IPS-18c (cell line): ENCODE measurements around the gene RECK.

Experiments
- H3K4me3 ChIP-seq: 2 replicates; pipeline ENCODE4 v1.7.0; 2013; ENCODE audit warnings: low read depth, mild to moderate bottlenecking, low read length, moderate library complexity; ENCODE audit not compliant: insufficient read depth
- H3K9me3 ChIP-seq: one replicate; pipeline ENCODE4 v1.6.1; 2013; ENCODE audit warnings: mild to moderate bottlenecking, low read length, moderate library complexity; ENCODE audit not compliant: control insufficient read depth, insufficient read depth

Gene RECK

GRCh38 chr9:36088020-36088419 lies 51.3 kb downstream of the RECK start:
- H3K9me3 ChIP-seq: no peaks in the 10 kb centered on the region

GRCh38 chr9:36091026-36091953 lies 54.6 kb downstream of the RECK start:
- H3K4me3 ChIP-seq: no peak overlapping the region
- no peaks in the 10 kb centered on the region for H3K9me3 ChIP-seq

More at GRCh38 chr9:36088020-36088419, 51.3 kb downstream of the RECK start:
- H3K4me3 ChIP-seq: no peak overlapping the region

GRCh38 chr9:36092014-36092413 lies 55.3 kb downstream of the RECK start:
- H3K4me3 ChIP-seq: no peak overlapping the region

DNA sequence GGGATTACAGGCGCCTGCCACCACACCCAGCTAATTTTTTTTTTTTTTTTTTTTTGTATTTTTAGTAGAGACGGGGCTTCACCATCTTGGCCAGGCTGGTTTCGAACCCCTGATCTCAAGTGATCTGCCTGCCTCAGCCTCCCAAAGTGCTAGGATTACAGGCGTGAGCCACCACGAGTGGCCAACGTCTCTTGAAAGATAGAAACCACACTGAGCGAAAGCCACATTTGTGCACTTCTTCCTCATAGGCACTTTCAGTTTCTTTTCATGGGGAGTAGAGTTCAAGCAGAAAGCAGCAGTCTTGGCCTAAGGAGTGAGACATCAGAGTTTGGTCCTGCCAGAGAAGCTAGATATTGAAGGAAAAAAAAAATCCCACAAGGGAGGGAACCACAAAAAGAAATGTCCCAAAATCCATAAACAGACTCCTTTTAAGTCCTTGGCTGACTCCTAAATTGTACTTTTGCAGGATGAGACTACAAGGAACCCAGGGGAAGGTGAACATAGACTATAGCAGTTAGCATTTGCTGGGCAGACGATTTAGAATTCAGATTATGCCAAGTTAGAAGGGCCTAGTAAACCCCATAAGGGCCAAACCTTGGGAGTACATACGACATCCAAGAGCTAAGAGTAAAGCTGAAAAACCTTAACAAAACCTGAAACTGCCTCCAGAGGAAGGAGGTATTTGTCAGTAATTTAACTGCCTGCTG lies 55.9 kb downstream of the RECK start:
- Histone ChIP-seq H3K9me3 (no peaks in the 10 kb centered on the region), H3K4me3 (no peak overlapping the region)

More at GRCh38 chr9:36092014-36092413, 55.3 kb downstream of the RECK start:
- no peaks in the 10 kb centered on the region for H3K9me3 ChIP-seq

DNA sequence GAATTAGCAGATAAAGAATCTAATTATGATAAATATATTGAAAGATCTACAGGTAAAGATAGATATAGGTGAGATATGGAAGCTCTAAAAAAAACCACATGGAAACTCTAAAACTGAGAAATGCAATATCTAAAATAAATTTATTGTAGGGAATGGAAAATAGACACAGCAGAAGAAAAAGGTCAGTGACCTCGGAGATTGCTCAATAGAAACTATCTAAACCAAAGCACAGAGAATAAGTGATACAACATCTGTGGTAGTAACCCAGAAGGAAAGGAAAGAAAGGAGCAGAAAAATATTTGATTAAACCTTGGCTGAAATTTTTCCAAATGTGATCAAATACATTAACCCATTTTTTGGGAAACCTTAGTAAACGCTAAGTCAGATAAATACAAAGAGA lies 56.7 kb downstream of the RECK start:
- H3K9me3 ChIP-seq: no peaks in the 10 kb centered on the region
- H3K4me3 ChIP-seq: no peak overlapping the region

- no peaks in the 10 kb centered on the region for H3K9me3 ChIP-seq
- H3K4me3 ChIP-seq: no peak overlapping the region
Measured at GRCh38 chr9:36099718-36100117, 63.0 kb downstream of the RECK start.

DNA sequence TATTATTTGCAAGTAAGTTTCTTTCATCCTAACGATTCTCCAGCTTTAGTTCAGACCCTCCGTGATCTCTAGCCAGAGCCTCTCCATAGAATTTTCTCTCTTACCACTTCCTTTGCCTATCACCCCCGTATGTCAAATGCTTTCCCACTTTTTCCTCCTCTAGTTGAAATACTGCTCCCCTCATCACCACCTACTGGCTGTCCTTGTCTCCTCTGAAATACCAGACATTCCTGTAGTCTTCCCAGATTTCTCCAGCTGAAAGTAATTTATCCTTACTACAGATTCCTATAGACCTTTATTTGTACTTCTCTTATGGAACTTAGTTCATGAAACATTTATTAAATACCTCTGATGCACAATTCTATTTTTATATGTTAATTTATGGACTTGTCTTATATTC lies 63.8 kb downstream of the RECK start:
- Histone ChIP-seq H3K9me3 (no peaks in the 10 kb centered on the region), H3K4me3 (no peak overlapping the region)

DNA sequence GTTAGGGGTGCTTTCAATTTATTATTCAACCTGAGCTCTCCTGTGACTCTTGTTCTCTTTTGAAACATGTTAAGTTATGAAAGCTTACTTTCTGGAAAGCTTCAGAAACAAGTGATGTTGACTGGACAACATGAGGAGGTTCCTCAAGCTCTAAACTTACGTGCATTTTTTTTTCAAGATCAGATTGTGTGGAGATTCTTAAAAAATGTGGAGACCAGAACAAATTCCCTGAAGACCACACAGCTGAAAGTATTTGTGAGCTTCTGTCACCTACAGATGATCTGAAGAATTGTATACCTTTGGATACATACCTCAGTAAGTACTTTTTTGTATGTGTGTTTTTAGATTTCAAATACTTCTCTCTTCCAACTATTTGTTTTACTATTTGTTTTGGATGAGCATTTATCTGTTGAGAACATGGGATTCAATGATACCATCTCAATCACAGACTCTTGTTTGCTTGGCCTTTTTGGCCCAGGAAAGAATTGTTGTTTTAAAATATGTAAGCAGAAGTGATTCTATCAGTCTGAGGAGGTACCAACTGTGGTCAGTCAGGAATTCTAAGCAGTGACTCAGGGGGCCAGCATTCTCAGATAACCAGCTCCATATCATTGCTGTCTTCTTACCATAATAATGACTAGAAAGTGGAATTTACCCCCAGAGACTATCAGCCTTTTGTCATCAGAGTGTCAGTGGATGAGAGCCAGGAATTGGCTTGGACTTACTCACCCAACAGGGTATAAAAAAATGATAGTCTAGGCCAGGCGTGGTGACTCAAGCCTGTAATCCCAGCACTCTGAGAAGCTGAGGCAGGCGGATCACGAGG lies 65.4 kb downstream of the RECK start:
- H3K9me3 ChIP-seq: no peaks in the 10 kb centered on the region
- no peak overlapping the region for H3K4me3 ChIP-seq

DNA sequence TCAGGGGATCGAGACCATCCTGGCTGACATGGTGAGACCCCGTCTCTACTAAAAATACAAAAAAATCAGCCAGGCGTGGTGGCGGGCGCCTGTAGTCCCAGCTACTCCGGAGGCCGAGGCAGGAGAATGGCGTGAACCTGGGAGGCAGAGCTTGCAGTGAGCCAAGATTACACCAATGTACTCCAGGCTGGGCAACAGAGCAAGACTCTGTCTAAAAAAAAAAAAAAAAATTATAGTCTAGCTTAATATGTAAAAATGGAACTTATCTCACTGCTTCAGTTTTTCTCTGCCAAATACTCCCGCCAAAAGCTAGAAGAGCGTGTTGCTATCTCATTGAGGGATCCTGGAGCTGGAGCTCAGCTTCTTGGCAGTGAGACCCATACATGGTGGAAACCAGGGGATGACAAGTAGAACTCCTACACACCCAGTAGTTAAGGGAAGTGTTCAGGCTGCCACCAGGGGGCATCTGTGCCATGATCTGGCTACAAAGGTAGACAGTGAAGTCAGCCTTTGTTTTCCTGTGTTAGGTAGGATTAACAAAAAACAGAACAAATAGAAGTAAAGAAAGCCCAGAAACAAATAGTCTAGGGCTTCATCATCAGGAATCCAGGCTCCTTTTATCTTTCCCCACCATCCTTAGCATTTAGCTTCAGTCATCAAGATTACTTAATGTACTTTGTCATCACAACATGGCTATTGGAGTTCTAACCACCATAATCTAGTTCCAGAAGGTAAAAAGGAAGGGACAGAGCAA lies 66.2 kb downstream of the RECK start:
- Histone ChIP-seq H3K9me3 (no peaks in the 10 kb centered on the region), H3K4me3 (no peak overlapping the region)

GRCh38 chr9:36109071-36109470 lies 72.4 kb downstream of the RECK start:
- no peak overlapping the region for H3K4me3 ChIP-seq

GRCh38 chr9:36110434-36110833 lies 73.7 kb downstream of the RECK start:
- H3K9me3 ChIP-seq: no peaks in the 10 kb centered on the region
- no peak overlapping the region for H3K4me3 ChIP-seq

More at GRCh38 chr9:36109071-36109470, 72.4 kb downstream of the RECK start:
- no peaks in the 10 kb centered on the region for H3K9me3 ChIP-seq

- Histone ChIP-seq H3K4me3 (no peak overlapping the region), H3K9me3 (no peaks in the 10 kb centered on the region)
Measured at GRCh38 chr9:36112516-36112915, 75.8 kb downstream of the RECK start.

DNA sequence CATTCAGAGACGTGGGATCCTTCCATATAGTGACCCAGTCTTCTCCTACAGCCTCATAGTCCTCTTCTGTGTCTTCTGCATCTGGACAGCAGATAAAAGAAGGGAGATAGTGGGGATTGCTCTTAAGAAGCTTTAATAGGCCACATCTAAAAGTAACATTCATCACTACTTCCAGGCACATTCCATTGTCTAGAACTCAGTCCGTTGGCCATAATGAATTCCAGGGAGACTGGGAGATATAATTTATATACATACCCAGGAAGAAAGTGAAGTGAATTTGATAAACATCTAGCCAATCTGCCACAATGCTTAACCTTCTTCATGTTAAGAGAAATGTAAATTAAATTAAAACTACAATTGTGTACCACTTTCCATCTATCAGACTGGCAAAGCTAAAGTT lies 77.3 kb downstream of the RECK start:
- Histone ChIP-seq H3K4me3 (no peak overlapping the region), H3K9me3 (no peaks in the 10 kb centered on the region)

GRCh38 chr9:36116593-36116992 lies 79.9 kb downstream of the RECK start:
- Histone ChIP-seq H3K4me3 (no peak overlapping the region), H3K9me3 (no peaks in the 10 kb centered on the region)

- no peak overlapping the region for H3K4me3 ChIP-seq
Measured at GRCh38 chr9:36118201-36118600, 81.5 kb downstream of the RECK start.

GRCh38 chr9:36118706-36119105 lies 82.0 kb downstream of the RECK start:
- H3K9me3 ChIP-seq: no peaks in the 10 kb centered on the region

More at GRCh38 chr9:36118201-36118600, 81.5 kb downstream of the RECK start:
- H3K9me3 ChIP-seq: no peaks in the 10 kb centered on the region

DNA sequence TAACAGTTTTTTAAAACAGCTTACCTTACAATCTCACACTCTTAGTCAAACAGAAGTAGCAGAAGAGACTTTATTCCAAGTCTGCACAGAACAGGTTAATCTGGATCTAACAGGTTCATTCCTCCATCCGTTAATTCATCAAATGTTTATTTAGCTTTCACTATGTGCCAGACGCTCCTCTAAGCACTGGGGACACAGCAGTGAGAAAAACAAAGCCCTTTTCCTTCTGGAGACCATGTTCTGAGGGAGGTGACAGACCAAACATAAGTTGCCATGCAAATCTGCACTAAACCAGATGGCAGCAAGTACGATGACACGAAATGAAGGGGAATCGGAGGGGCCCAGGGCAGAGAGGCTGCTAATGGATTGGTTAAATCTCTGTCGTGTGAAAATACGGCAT lies 82.8 kb downstream of the RECK start:
- no peak overlapping the region for H3K4me3 ChIP-seq
- no peaks in the 10 kb centered on the region for H3K9me3 ChIP-seq

More at GRCh38 chr9:36118706-36119105, 82.0 kb downstream of the RECK start:
- H3K4me3 ChIP-seq: no peak overlapping the region; the same call in 1 of the 2 replicates
